Right lobe of liver (tissue), 4 donors: Measurements from ENCODE around the gene LINC01488.

Experiments used
- POLR2A ChIP-seq: fragments of 450-650 bp; IDR thresholded peaks from one replicate; pipeline ENCODE4 v1.6.1; 2017; ENCODE audit warnings: antibody characterized with exemption, mild to moderate bottlenecking
- TF ChIP-seq, protein P1 (sequence below), 4 donors: fragments of 200-600 bp in 3 of 4; fragments of 450-650 bp in 1 of 4; IDR thresholded peaks; one replicate each; pipeline versions ENCODE4 v1.5.1 to v1.8.0; 2016 to 2022; ENCODE audit warnings: antibody characterized with exemption in 4 of 4, mild to moderate bottlenecking in 2 of 4
- donor health status: DM: no; HTN: no; CAD: no.
- donor health status: DM: no; HTN: no; CAD: no.
- donor health status: DM: no; HTN: yes; CAD: no.

DNA sequence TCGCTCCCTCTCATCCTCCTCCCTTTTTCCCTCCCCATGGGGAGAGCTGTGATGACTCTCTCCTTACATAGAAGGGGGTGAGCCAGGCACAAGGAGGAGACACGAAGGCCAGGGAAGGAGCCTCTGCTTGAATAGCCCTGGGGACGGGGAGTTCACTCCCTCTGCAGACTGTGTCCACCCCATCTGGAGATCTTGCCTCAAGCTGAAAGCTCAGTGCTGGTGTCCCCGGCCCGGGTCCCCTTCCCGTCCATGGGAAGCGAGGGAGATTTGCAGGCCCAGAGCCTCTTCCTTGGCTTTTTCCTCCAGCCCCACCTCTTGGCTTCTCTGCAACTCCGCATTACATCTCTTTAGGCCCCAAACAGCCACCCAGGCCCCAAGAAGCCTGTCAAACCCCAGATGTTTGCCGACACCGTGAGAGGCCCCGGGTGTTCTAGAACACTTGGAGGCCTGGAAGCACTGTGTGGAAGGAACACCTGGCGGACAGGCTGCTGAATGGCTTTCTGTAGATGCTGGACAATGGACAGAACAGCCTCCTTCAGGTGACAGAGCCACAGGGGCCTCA is 32.3 kb downstream of the LINC01488 start:
- TF ChIP-seq, protein P1, sequence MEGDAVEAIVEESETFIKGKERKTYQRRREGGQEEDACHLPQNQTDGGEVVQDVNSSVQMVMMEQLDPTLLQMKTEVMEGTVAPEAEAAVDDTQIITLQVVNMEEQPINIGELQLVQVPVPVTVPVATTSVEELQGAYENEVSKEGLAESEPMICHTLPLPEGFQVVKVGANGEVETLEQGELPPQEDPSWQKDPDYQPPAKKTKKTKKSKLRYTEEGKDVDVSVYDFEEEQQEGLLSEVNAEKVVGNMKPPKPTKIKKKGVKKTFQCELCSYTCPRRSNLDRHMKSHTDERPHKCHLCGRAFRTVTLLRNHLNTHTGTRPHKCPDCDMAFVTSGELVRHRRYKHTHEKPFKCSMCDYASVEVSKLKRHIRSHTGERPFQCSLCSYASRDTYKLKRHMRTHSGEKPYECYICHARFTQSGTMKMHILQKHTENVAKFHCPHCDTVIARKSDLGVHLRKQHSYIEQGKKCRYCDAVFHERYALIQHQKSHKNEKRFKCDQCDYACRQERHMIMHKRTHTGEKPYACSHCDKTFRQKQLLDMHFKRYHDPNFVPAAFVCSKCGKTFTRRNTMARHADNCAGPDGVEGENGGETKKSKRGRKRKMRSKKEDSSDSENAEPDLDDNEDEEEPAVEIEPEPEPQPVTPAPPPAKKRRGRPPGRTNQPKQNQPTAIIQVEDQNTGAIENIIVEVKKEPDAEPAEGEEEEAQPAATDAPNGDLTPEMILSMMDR (IDR thresholded peaks at IDR 0.05): no peak
- no peak for TF ChIP-seq POLR2A
